ENCODE data around the gene NF2. TPM values are rescaled to one million over a fixed set of nuclear protein-coding genes. Genes with fewer than 3 reads are reported as not detected.

Gene NF2
- total and polyA plus RNA-seq, 2 of the 8 experiments (the other 6 are each of a cell fraction or from before 2014, with no cell fraction given) = 17.6 to 53.6 TPM

- Histone ChIP-seq H2AFZ (ENCODE audit: low read length) (no peak overlapping the region), H3K4me1 (replicated peaks in 1 of 4; ENCODE audit: control insufficient read depth in 3 of 4, insufficient read depth in 4 of 4, low read length in 3 of 4) (peaks cover 0 to 13% (median 9%) of the 10 kb centered on the region in 4 experiments; a peak in 6 of 7 replicates), H3K23me2 (ENCODE audit: low read depth, low read length) (peaks cover 7% of the 10 kb centered on the region), H3K27me3 (replicated peaks in 1 of 4; ENCODE audit: control insufficient read depth in 3 of 4, extremely low read depth in 1 of 4, insufficient read depth in 3 of 4, low read length in 3 of 4) (no peaks in the 10 kb centered on the region), H4K91ac (replicated peaks; ENCODE audit: insufficient read length, low read length) (peak overlapping the region; percentile 99), H3K9me3 (ENCODE audit: insufficient read depth in 2 of 2, low read depth in 1 of 2, low read length in 1 of 2) (no peaks in the 10 kb centered on the region), H3K27ac (ENCODE audit: low read depth, low read length) (peak overlapping the region; percentile 96), H2BK15ac (ENCODE audit: low read length) (peak overlapping the region; percentile 99), H3K9ac (replicated peaks in 1 of 4; ENCODE audit: extremely low read depth in 1 of 4, low read depth in 3 of 4, low read length in 3 of 4) (peak overlapping the region; percentile 49 to 96 (median 95)), H3K4me3 (ENCODE audit: extremely low read depth in 1 of 4, insufficient read depth in 2 of 4, low read depth in 3 of 4, low read length in 4 of 4) (peak overlapping the region; percentile 74 to 92 (median 85)), H2BK12ac (ENCODE audit: low read depth, low read length) (peak overlapping the region; percentile 100), H2BK5ac (ENCODE audit: low read depth, low read length) (peak overlapping the region; percentile 99), H4K8ac (ENCODE audit: extremely low read depth, insufficient read depth, low read length) (peak overlapping the region; percentile 96; the same call in 1 of the 2 replicates), H3K79me2 (ENCODE audit: control insufficient read depth in 1 of 2, insufficient read depth in 2 of 2, low read length in 2 of 2) (peaks cover 0 to 11% of the 10 kb centered on the region in 2 experiments; a peak in 2 of 4 replicates), H3K14ac (ENCODE audit: insufficient read length) (peak overlapping the region; percentile 2), H3K36me3 (ENCODE audit: control insufficient read depth in 2 of 4, insufficient read depth in 4 of 4, low read length in 3 of 4) (peaks cover 0 to 11% (median 1%) of the 10 kb centered on the region in 4 experiments; a peak in 1 of 8 replicates), H3K4ac (replicated peaks; ENCODE audit: insufficient read length, low read depth, low read length) (peak overlapping the region; percentile 61), H2BK20ac (ENCODE audit: low read length) (peak overlapping the region; percentile 98), H3K4me2 (ENCODE audit: insufficient read depth in 1 of 2, low read depth in 2 of 2, low read length in 2 of 2) (peak overlapping the region; percentile 94), H3K18ac (ENCODE audit: extremely low read depth, low read length) (peak overlapping the region; percentile 100), H4K20me1 (replicated peaks in 1 of 2; ENCODE audit: control insufficient read depth in 1 of 2, insufficient read depth in 2 of 2, low read length in 2 of 2) (no peaks in the 10 kb centered on the region), H2BK120ac (replicated peaks; ENCODE audit: low read depth, low read length) (peak overlapping the region; percentile 30), H3K79me1 (ENCODE audit: low read depth, low read length) (peaks cover 8% of the 10 kb centered on the region), H2AK5ac (ENCODE audit: low read depth, low read length) (peak overlapping the region; percentile 100), H3K56ac (replicated peaks; ENCODE audit: insufficient read length, low read depth, low read length) (peak overlapping the region; percentile 89), H4K5ac (ENCODE audit: insufficient read length, low read depth, low read length) (peak overlapping the region; percentile 79), H3K23ac (ENCODE audit: insufficient read length) (no peak overlapping the region)
- ChIA-PET POLR2A (ENCODE audit: partially characterized antibody) (interaction anchor here (0.6 to 2.2 kb wide), 20 partner anchors 10 to 701 kb away, joined by 3 to 20 read pairs (median 4); partner anchors contain the start of genes EWSR1 and THOC5), CTCF (ENCODE audit: partially characterized antibody) (interaction anchor here (0.5 to 1.8 kb wide), 2 partner anchors 9 to 39 kb away, joined by 4 to 6 read pairs; no protein-coding TSS in a partner anchor)
- DNase-seq (ENCODE audit: low read depth in 1 of 2, low spot score in 2 of 2) (peak in 1 of 2 experiments; percentile 63), FAIRE-seq (no peak)
- WGBS, 2 experiments (ENCODE audit: extremely low coverage in 1 of 2, insufficient coverage in 1 of 2, insufficient read length in 1 of 2, insufficient replicate concordance in 2 of 2, low coverage in 1 of 2, low lambda C conversion rate in 2 of 2, missing lambda C conversion rate in 1 of 2) = 18% methylated on average over 5 of the region's 8 CpGs; no CpG with 5 or more reads in 1 of the 2 experiments
- TF ChIP-seq POLR2AphosphoS5 (IDR thresholded peaks at IDR 0.05; ENCODE audit: low read depth, low read length) = peak; percentile 77
- 0 out of 2 replicates have a peak, but pooled peaks have one; percentile 4 for TF ChIP-seq TAF1 (IDR thresholded peaks at IDR 0.05; ENCODE audit: low read depth, low read length)
- TF ChIP-seq, protein P1, sequence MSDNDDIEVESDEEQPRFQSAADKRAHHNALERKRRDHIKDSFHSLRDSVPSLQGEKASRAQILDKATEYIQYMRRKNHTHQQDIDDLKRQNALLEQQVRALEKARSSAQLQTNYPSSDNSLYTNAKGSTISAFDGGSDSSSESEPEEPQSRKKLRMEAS (IDR thresholded peaks at IDR 0.05) = peak; percentile 89
- TF ChIP-seq POLR2A (IDR thresholded peaks at IDR 0.05; ENCODE audit: control extremely low read depth in 1 of 2, low read depth in 2 of 2, low read length in 2 of 2) = peak in 1 of 2 experiments; percentile 85; a peak in 2 of 3 replicates
- TF ChIP-seq KDM4A (IDR thresholded peaks at IDR 0.05; ENCODE audit: low read depth, low read length, severe bottlenecking) = peak; percentile 3
Observed at GRCh38 chr22:29580200-29580810, 23.1 kb upstream of the NF2 start.
